ENCODE data around the gene S1PR4. TPM values are rescaled to one million over a fixed set of nuclear protein-coding genes. Genes with fewer than 3 reads are reported as not detected.
"Not testable (repeated sequence)": the region's sequence is repeated elsewhere in the genome, so short reads cannot be mapped to it uniquely, and the experiment has no call there.

The S1PR4 gene
- total and polyA plus RNA-seq, 5 donors, result 0.33 to 0.97 (median 0.80) TPM

DNA sequence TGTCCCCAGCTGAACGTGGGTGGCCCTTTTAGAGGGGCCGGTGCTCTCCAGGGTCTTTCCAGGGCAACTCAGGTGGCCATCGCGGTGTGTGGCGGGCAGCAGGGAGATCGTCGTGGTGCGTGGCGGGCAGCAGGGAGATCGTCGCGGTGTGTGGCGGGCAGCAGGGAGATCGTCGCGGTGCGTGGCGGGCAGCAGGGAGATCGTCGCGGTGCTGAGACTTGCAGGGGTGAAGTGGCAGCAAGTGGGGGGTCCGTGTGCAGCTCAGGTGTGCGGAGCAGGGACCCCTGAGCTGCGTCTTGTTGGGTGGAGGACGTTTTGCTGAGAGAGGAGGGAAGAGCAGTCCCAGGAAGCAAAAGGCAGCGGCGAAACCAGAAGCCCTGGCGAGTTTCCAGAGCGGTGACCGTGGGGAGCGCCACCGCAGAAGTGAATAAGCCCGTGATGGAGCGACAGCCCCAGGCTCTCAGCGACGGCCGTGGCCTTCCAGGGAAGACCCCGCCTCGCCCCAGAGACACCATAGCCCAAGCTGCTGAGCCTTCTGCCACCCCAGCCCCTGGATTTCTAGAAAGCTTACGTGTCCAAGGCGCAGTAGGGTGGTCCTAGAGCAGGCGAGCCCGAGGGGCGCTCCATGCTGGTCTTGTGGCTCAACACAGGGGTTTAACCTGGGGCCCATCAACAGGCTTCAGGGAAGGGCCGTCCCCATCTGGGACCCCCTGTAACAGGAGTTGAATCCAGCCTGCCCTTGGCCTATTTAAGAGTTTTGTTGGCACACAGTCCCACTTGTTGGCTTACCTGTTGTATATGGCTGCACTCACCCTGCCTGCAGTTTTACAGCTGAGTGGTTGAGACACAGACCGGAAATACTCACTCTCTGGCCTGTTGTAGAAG lies 12.6 kb downstream of the S1PR4 start:
- ATAC-seq, result no peak
- 91% methylated on average over 46 of the region's 46 CpGs for WGBS
- no peak overlapping the region for H3K4me3 ChIP-seq (ENCODE audit: low read length)
- peaks cover 6% of the 10 kb centered on the region for H3K4me1 ChIP-seq (ENCODE audit: control insufficient read depth, insufficient read depth, low read length)
- intact Hi-C loops (cut with DNase I), result no loop called here
- no peaks in the 10 kb centered on the region for H3K27me3 ChIP-seq (ENCODE audit: control insufficient read depth, insufficient read depth)
- DNase-seq, result peak in 2 of 3 donors; percentile 29 to 36
- no peaks in the 10 kb centered on the region for H3K9me3 ChIP-seq (ENCODE audit: control insufficient read depth, low read length)
- no peak overlapping the region for H3K27ac ChIP-seq (ENCODE audit: low read length)

GRCh38 chr19:3191806-3192104 lies 13.2 kb downstream of the S1PR4 start:
- H3K4me3 ChIP-seq (ENCODE audit: low read length); H3K9me3 ChIP-seq (ENCODE audit: control insufficient read depth, low read length); H3K27me3 ChIP-seq (ENCODE audit: control insufficient read depth, insufficient read depth); H3K27ac ChIP-seq (ENCODE audit: low read length); H3K4me1 ChIP-seq (ENCODE audit: control insufficient read depth, insufficient read depth, low read length); intact Hi-C loops (cut with DNase I); ATAC-seq: not testable (repeated sequence)
- 96% methylated on average over 12 of the region's 12 CpGs for WGBS
- DNase-seq, result peak in 2 of 3 donors; percentile 11 to 29

DNA sequence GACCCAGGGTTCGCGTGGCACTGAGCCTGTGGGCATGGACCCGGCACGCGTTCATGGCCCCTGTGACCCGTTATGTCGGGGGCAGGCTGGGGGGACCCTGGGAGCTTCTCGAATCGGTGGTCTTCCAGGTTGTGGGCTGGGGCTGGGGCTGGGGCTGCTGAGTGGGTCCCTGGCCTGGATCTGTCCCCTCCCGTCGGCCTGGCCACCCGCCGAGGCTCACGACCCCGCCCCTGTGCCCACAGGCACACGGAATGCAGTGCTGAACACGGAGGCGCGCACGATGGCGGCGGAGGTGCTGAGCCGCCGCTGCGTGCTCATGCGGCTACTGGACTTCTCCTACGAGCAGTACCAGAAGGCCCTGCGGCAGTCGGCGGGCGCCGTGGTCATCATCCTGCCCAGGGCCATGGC lies 13.7 kb downstream of the S1PR4 start:
- intact Hi-C loops (cut with DNase I), result no loop called here
- DNase-seq (peak in 1 of 3 donors; percentile 39), ATAC-seq (no peak)
- Histone ChIP-seq H3K9me3 (ENCODE audit: control insufficient read depth, low read length) (no peaks in the 10 kb centered on the region), H3K27me3 (ENCODE audit: control insufficient read depth, insufficient read depth) (no peaks in the 10 kb centered on the region), H3K4me3 (ENCODE audit: low read length) (no peak overlapping the region), H3K4me1 (ENCODE audit: control insufficient read depth, insufficient read depth, low read length) (no peaks in the 10 kb centered on the region), H3K27ac (ENCODE audit: low read length) (no peak overlapping the region)
- WGBS, result 96% methylated on average over 32 of the region's 32 CpGs

- no peaks in the 10 kb centered on the region for H3K27me3 ChIP-seq (ENCODE audit: control insufficient read depth, insufficient read depth)
- no peak overlapping the region for H3K4me3 ChIP-seq (ENCODE audit: low read length)
- no peaks in the 10 kb centered on the region for H3K4me1 ChIP-seq (ENCODE audit: control insufficient read depth, insufficient read depth, low read length)
- H3K9me3 ChIP-seq (ENCODE audit: control insufficient read depth, low read length), result no peaks in the 10 kb centered on the region
- intact Hi-C loops (cut with DNase I), result no loop called here
- ATAC-seq (no peak), DNase-seq (peak in 1 of 3 donors; percentile 32)
- no peak overlapping the region for H3K27ac ChIP-seq (ENCODE audit: low read length)
- WGBS, result 96% methylated on average over 14 of the region's 14 CpGs
Measured at GRCh38 chr19:3192684-3193083, 14.1 kb downstream of the S1PR4 start.

GRCh38 chr19:3193256-3194105 lies 14.9 kb downstream of the S1PR4 start:
- Histone ChIP-seq H3K4me1 (ENCODE audit: control insufficient read depth, insufficient read depth, low read length) (no peaks in the 10 kb centered on the region), H3K4me3 (ENCODE audit: low read length) (no peak overlapping the region), H3K27ac (ENCODE audit: low read length) (no peak overlapping the region), H3K9me3 (ENCODE audit: control insufficient read depth, low read length) (no peaks in the 10 kb centered on the region), H3K27me3 (ENCODE audit: control insufficient read depth, insufficient read depth) (no peaks in the 10 kb centered on the region)
- WGBS, result 87% methylated on average over 40 of the region's 40 CpGs
- DNase-seq, result peak in 1 of 3 donors; percentile 45
- ATAC-seq, result no peak
- intact Hi-C loops (cut with DNase I), result no loop called here

DNA sequence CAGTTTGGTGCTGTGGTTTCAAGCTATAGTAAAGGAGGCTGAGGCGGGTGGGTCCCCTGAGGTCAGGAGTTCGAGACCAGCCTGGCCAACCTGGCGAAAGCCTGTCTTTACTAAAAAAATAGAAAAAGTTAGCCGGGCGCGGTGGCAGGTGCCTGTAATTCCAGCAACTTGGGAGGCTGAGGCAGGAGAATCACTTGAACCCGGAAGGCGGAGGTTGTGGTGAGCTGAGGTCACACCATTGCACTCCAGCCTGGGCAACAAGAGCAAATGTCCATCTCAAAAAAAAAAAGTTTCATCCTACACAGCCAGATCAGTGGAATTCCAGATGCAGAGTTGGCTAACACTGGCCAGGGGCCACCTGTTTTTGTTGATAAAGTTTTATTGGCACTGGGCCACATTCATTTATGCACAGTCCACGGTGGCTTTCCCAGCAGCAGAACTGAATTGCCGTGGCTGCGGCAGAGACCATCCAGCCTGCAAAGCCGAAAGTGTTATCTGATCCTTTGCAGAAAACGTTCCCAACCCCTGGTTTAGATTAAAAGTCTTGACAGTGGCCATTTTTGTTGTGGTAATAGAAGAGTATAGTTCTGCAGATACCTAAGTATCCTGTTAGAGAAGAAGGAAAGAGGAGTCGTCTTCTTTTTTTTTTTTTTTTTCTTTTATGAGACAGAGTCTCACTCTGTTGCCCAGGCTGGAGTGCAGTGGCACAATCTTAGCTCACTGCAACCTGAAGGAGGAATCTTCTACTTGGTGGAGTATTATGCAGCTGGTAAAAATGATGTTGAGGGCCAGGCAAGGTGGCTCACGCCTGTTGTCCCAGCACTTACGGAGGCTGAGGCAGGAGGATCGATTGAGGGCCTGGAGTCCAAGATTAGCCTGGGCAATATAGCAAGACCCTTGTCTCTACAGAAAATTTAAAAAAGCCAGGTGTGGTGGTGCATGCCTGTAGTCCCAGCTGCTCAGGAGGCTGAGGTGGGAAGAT lies 15.8 kb downstream of the S1PR4 start:
- Histone ChIP-seq H3K4me3 (ENCODE audit: low read length) (no peak overlapping the region), H3K9me3 (ENCODE audit: control insufficient read depth, low read length) (no peaks in the 10 kb centered on the region), H3K4me1 (ENCODE audit: control insufficient read depth, insufficient read depth, low read length) (no peaks in the 10 kb centered on the region), H3K27ac (ENCODE audit: low read length) (no peak overlapping the region), H3K27me3 (ENCODE audit: control insufficient read depth, insufficient read depth) (no peaks in the 10 kb centered on the region)
- WGBS, result 91% methylated on average over 17 of the region's 17 CpGs
- intact Hi-C loops (cut with DNase I), result no loop called here
- no peak for ATAC-seq
- no peak for DNase-seq

DNA sequence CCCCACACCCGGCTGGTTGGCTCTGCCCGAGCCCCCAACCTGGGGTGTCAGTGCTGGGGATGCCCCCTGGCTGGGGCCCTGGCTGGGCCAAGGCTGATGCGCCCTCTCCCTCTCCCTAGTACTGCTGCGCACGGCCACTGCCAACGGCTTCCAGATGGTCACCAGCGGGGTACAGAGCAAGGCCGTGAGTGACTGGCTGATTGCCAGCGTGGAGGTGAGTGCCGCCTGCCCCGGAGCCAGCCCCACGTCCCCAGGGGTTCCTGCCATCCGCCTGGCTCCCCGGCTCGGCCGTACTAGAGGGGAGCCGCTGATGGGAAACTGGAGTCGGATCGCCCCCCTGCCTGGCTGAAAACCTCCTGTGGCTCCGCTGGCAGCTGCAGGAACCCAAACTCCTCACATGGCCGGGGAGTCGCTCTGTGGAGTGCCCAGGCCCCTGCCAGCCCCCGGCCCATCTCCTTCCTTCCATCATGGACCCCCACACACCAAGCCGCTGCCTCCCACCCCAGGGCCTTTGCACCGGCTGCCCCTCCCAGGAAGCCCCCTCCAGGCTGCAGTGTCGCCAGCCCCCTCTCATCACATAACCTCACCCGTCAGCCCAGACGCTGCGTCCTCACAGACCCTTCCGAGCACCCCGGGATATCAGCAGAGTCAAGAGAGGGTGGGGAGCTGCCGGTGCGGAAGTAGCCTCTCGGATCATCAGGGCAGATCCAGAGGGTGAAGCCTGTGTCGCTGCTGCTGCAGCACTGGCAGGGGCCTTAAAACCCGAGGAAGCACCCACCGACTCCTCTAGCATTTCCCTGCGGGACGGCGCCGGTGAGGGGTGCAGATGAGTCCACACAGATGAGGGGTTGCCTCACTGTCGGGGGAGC lies 17.7 kb downstream of the S1PR4 start:
- Histone ChIP-seq H3K4me1 (ENCODE audit: control insufficient read depth, insufficient read depth, low read length) (no peaks in the 10 kb centered on the region), H3K4me3 (ENCODE audit: low read length) (no peak overlapping the region), H3K9me3 (ENCODE audit: control insufficient read depth, low read length) (no peaks in the 10 kb centered on the region), H3K27me3 (ENCODE audit: control insufficient read depth, insufficient read depth) (no peaks in the 10 kb centered on the region), H3K27ac (ENCODE audit: low read length) (no peak overlapping the region)
- DNase-seq, result no peak
- ATAC-seq, result no peak
- intact Hi-C loops (cut with DNase I), result no loop called here
- WGBS, result 93% methylated on average over 42 of the region's 42 CpGs

GRCh38 chr19:3196933-3197205 lies 18.3 kb downstream of the S1PR4 start:
- H3K27ac ChIP-seq (ENCODE audit: low read length), result no peak overlapping the region
- DNase-seq (no peak), ATAC-seq (no peak)
- no peak overlapping the region for H3K4me3 ChIP-seq (ENCODE audit: low read length)
- H3K9me3 ChIP-seq (ENCODE audit: control insufficient read depth, low read length), result no peaks in the 10 kb centered on the region
- H3K4me1 ChIP-seq (ENCODE audit: control insufficient read depth, insufficient read depth, low read length), result no peaks in the 10 kb centered on the region
- intact Hi-C loops (cut with DNase I), result no loop called here
- no peaks in the 10 kb centered on the region for H3K27me3 ChIP-seq (ENCODE audit: control insufficient read depth, insufficient read depth)
- WGBS, result 93% methylated on average over 14 of the region's 14 CpGs

DNA sequence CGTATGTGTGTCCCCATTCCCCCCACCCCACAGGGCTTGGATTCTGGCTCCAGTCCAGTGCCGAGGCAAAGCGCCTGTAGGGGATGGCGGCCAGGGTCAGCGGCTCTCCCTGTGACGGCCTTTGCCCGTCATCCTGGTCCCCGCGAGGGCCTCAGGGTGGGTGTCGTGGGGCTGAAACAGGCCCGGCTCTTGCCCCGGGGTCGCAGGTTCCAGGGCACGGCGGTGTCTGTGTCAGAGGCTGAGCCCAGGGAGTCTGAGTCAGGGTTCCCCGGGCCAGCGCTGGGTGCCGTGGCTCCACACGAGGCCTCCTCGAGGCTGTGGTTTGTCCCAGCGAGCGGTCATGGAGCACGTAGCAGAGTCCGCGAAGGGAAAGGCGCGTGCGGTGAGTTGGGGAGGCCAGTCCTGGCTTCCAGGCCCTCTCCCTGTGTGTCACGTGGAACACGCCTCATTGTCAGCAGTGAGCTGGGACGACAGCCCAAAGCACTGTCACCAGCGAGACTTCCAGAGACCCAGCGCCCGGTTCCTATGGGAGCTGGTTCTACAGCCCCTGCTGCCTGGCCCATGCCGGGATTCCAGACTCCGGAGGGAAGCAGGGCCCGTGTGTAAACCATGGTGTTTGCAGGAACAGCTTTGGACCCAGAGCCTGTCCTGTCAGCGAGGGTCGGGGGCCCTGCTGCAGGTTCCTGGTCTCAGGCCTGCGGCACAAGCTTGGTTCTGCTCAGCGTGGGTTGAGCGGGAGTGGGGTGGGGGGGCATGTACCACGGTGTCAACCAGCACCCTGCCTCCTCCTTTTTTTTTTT lies 20.5 kb downstream of the S1PR4 start:
- Histone ChIP-seq H3K4me1 (ENCODE audit: control insufficient read depth, insufficient read depth, low read length) (no peaks in the 10 kb centered on the region), H3K27ac (ENCODE audit: low read length) (no peak overlapping the region), H3K4me3 (ENCODE audit: low read length) (no peak overlapping the region), H3K9me3 (ENCODE audit: control insufficient read depth, low read length) (no peaks in the 10 kb centered on the region), H3K27me3 (ENCODE audit: control insufficient read depth, insufficient read depth) (no peaks in the 10 kb centered on the region)
- intact Hi-C loops (cut with DNase I), result no loop called here
- WGBS, result 91% methylated on average over 43 of the region's 43 CpGs
- ATAC-seq (no peak), DNase-seq (peak in 1 of 3 donors; percentile 57)
